Activated naive CD4-positive, alpha-beta T cell treated with anti-CD3 and anti-CD28 coated beads, Interleukin-2, amount 50 U/mL, for 24 hours (primary cell): ENCODE data around the gene CDK5.

Source experiments
- H3K27ac Mint-ChIP-seq: one replicate; pipeline ENCODE4 v1.8.0; 2021; ENCODE audit warnings: mild to moderate bottlenecking, mixed read lengths
- H3K27me3 Mint-ChIP-seq: one replicate; pipeline ENCODE4 v1.8.0; 2021; ENCODE audit warnings: mixed read lengths
- H3K36me3 Mint-ChIP-seq: one replicate; pipeline ENCODE4 v1.8.0; 2021; ENCODE audit warnings: mixed read lengths
- H3K4me1 Mint-ChIP-seq: one replicate; pipeline ENCODE4 v1.8.0; 2021; ENCODE audit warnings: mixed read lengths
- H3K4me3 Mint-ChIP-seq: one replicate; pipeline ENCODE4 v1.8.0; 2021; ENCODE audit warnings: mild to moderate bottlenecking, mixed read lengths
- H3K9me3 Mint-ChIP-seq: one replicate; pipeline ENCODE4 v1.8.0; 2021; ENCODE audit warnings: mixed read lengths

The CDK5 gene

GRCh38 chr7:151025924-151026671 is 31.6 kb downstream of the CDK5 start:
- no peaks in the 10 kb centered on the region for H3K27me3 Mint-ChIP-seq
- H3K4me3 Mint-ChIP-seq = no peak overlapping the region
- H3K27ac Mint-ChIP-seq = no peak overlapping the region
- no peaks in the 10 kb centered on the region for H3K9me3 Mint-ChIP-seq
- H3K36me3 Mint-ChIP-seq = peaks cover 3% of the 10 kb centered on the region
- H3K4me1 Mint-ChIP-seq = peaks cover 21% of the 10 kb centered on the region

- H3K27ac Mint-ChIP-seq = no peak within 1 kb of the TSS
Observed at GRCh38 chr7:151024435-151025056, 33.2 kb downstream of the CDK5 start, which contains the start of gene ATG9B. Gene ATG9B, minus strand, starts transcription at chr7:151024494. Its CDS starts 71 bp downstream, at chr7:151024423.

GRCh38 chr7:151023232-151023631 is 34.5 kb downstream of the CDK5 start:
- H3K9me3 Mint-ChIP-seq = no peaks in the 10 kb centered on the region
- no peak overlapping the region for H3K27ac Mint-ChIP-seq
- no peak overlapping the region for H3K4me3 Mint-ChIP-seq
- H3K36me3 Mint-ChIP-seq = no peaks in the 10 kb centered on the region
- H3K27me3 Mint-ChIP-seq = no peaks in the 10 kb centered on the region
- H3K4me1 Mint-ChIP-seq = peaks cover 16% of the 10 kb centered on the region

More at GRCh38 chr7:151024435-151025056, 33.2 kb downstream of the CDK5 start, which contains the start of gene ATG9B:
- H3K4me3 Mint-ChIP-seq = no peak within 1 kb of the TSS
- peaks cover 3% of the 10 kb centered on the region for H3K36me3 Mint-ChIP-seq
- H3K4me1 Mint-ChIP-seq = peaks cover 16% of the 10 kb centered on the region
- no peaks in the 10 kb centered on the region for H3K27me3 Mint-ChIP-seq
- no peaks in the 10 kb centered on the region for H3K9me3 Mint-ChIP-seq

- Mint-ChIP-seq H3K4me1 (peaks cover 36% of the 10 kb centered on the region), H3K27me3 (no peaks in the 10 kb centered on the region), H3K36me3 (no peaks in the 10 kb centered on the region), H3K9me3 (no peaks in the 10 kb centered on the region), H3K4me3 (no peak overlapping the region), H3K27ac (no peak overlapping the region)
Observed at GRCh38 chr7:151020231-151020630, 37.5 kb downstream of the CDK5 start.

GRCh38 chr7:151019130-151019447 is 38.6 kb downstream of the CDK5 start:
- H3K9me3 Mint-ChIP-seq = no peaks in the 10 kb centered on the region
- H3K27ac Mint-ChIP-seq = no peak overlapping the region
- peak overlapping the region; percentile 76 for H3K4me3 Mint-ChIP-seq
- peaks cover 48% of the 10 kb centered on the region for H3K4me1 Mint-ChIP-seq
- no peaks in the 10 kb centered on the region for H3K36me3 Mint-ChIP-seq
- no peaks in the 10 kb centered on the region for H3K27me3 Mint-ChIP-seq

- peak overlapping the region; percentile 95 for H3K27ac Mint-ChIP-seq
- peak overlapping the region; percentile 87 for H3K4me3 Mint-ChIP-seq
- H3K9me3 Mint-ChIP-seq = no peaks in the 10 kb centered on the region
- H3K36me3 Mint-ChIP-seq = no peaks in the 10 kb centered on the region
- peaks cover 52% of the 10 kb centered on the region for H3K4me1 Mint-ChIP-seq
- H3K27me3 Mint-ChIP-seq = no peaks in the 10 kb centered on the region
Observed at GRCh38 chr7:151018421-151019129, 39.1 kb downstream of the CDK5 start.

GRCh38 chr7:151017953-151018420 is 39.7 kb downstream of the CDK5 start:
- H3K27me3 Mint-ChIP-seq = no peaks in the 10 kb centered on the region
- no peaks in the 10 kb centered on the region for H3K9me3 Mint-ChIP-seq

GRCh38 chr7:151017370-151017952 is 40.2 kb downstream of the CDK5 start:
- H3K27ac Mint-ChIP-seq = peak overlapping the region; percentile 68
- H3K27me3 Mint-ChIP-seq = no peaks in the 10 kb centered on the region

More at GRCh38 chr7:151017953-151018420, 39.7 kb downstream of the CDK5 start:
- no peaks in the 10 kb centered on the region for H3K36me3 Mint-ChIP-seq
- H3K4me1 Mint-ChIP-seq = peaks cover 52% of the 10 kb centered on the region
- H3K4me3 Mint-ChIP-seq = peak overlapping the region; percentile 87
- H3K27ac Mint-ChIP-seq = peak overlapping the region; percentile 95

GRCh38 chr7:151016942-151017341 is 40.8 kb downstream of the CDK5 start:
- Mint-ChIP-seq H3K27me3 (no peaks in the 10 kb centered on the region), H3K4me1 (peaks cover 63% of the 10 kb centered on the region), H3K9me3 (no peaks in the 10 kb centered on the region), H3K4me3 (peak overlapping the region; percentile 87), H3K36me3 (no peaks in the 10 kb centered on the region), H3K27ac (peak overlapping the region; percentile 46)

More at GRCh38 chr7:151017370-151017952, 40.2 kb downstream of the CDK5 start:
- Mint-ChIP-seq H3K36me3 (no peaks in the 10 kb centered on the region), H3K4me1 (peaks cover 58% of the 10 kb centered on the region), H3K4me3 (peak overlapping the region; percentile 87), H3K9me3 (no peaks in the 10 kb centered on the region)

- Mint-ChIP-seq H3K4me3 (no peak overlapping the region), H3K9me3 (no peaks in the 10 kb centered on the region), H3K27ac (peak overlapping the region; percentile 46), H3K4me1 (peaks cover 67% of the 10 kb centered on the region), H3K36me3 (no peaks in the 10 kb centered on the region), H3K27me3 (no peaks in the 10 kb centered on the region)
Observed at GRCh38 chr7:151016505-151016904, 41.2 kb downstream of the CDK5 start.

GRCh38 chr7:151015967-151016366 is 41.7 kb downstream of the CDK5 start:
- Mint-ChIP-seq H3K27me3 (no peaks in the 10 kb centered on the region), H3K36me3 (no peaks in the 10 kb centered on the region), H3K27ac (no peak overlapping the region), H3K9me3 (no peaks in the 10 kb centered on the region), H3K4me1 (peaks cover 72% of the 10 kb centered on the region), H3K4me3 (no peak overlapping the region)

- Mint-ChIP-seq H3K4me3 (peak overlapping the region; percentile 93), H3K27ac (peak overlapping the region; percentile 82), H3K4me1 (peaks cover 82% of the 10 kb centered on the region), H3K36me3 (no peaks in the 10 kb centered on the region), H3K9me3 (no peaks in the 10 kb centered on the region), H3K27me3 (no peaks in the 10 kb centered on the region)
Observed at GRCh38 chr7:151014950-151015349, 42.7 kb downstream of the CDK5 start.

- H3K27ac Mint-ChIP-seq = peak overlapping the region; percentile 98
Observed at GRCh38 chr7:151013733-151014497, 43.8 kb downstream of the CDK5 start.

GRCh38 chr7:151013356-151013732 is 44.4 kb downstream of the CDK5 start:
- Mint-ChIP-seq H3K27ac (peak overlapping the region; percentile 98), H3K27me3 (no peaks in the 10 kb centered on the region), H3K9me3 (no peaks in the 10 kb centered on the region), H3K4me1 (peaks cover 82% of the 10 kb centered on the region), H3K4me3 (peak overlapping the region; percentile 93), H3K36me3 (no peaks in the 10 kb centered on the region)

More at GRCh38 chr7:151013733-151014497, 43.8 kb downstream of the CDK5 start:
- no peaks in the 10 kb centered on the region for H3K27me3 Mint-ChIP-seq
- H3K4me3 Mint-ChIP-seq = peak overlapping the region; percentile 93
- H3K9me3 Mint-ChIP-seq = no peaks in the 10 kb centered on the region
- H3K4me1 Mint-ChIP-seq = peaks cover 80% of the 10 kb centered on the region
- no peaks in the 10 kb centered on the region for H3K36me3 Mint-ChIP-seq

- Mint-ChIP-seq H3K4me3 (peak overlapping the region; percentile 51), H3K36me3 (no peaks in the 10 kb centered on the region), H3K27me3 (no peaks in the 10 kb centered on the region), H3K27ac (no peak overlapping the region), H3K9me3 (no peaks in the 10 kb centered on the region), H3K4me1 (peaks cover 82% of the 10 kb centered on the region)
Observed at GRCh38 chr7:151012911-151013347, 44.8 kb downstream of the CDK5 start.
